SIG-M5 (cell line): ENCODE results near the gene ACAD11.

ENCODE experiments used
- DNase-seq: peaks from one replicate; lab custom pipeline; 2025; lab: John Stamatoyannopoulos, UW

Gene ACAD11

GRCh38 chr3:132659365-132660051, at the start of gene ACAD11:
TSS of gene ACAD11 (minus strand) at chr3:132659809. CDS start at chr3:132659751, 58 bp downstream.
- DNase-seq, result no peak

GRCh38 chr3:132703733-132704132, 44.1 kb upstream of the ACAD11 start:
- no peak for DNase-seq

- no peak for DNase-seq
Measured at GRCh38 chr3:132695422-132695821, 35.8 kb upstream of the ACAD11 start.

GRCh38 chr3:132694991-132695390, 35.4 kb upstream of the ACAD11 start:
- no peak for DNase-seq

GRCh38 chr3:132690040-132690439, 30.4 kb upstream of the ACAD11 start:
- no peak for DNase-seq

- DNase-seq, result no peak
Measured at GRCh38 chr3:132682201-132682600, 22.6 kb upstream of the ACAD11 start.

- no peak for DNase-seq
Measured at GRCh38 chr3:132681421-132681820, 21.8 kb upstream of the ACAD11 start.

- DNase-seq, result no peak
Measured at GRCh38 chr3:132679911-132680310, 20.3 kb upstream of the ACAD11 start.

- no peak for DNase-seq
Measured at GRCh38 chr3:132675408-132675807, 15.8 kb upstream of the ACAD11 start.

GRCh38 chr3:132669256-132669777, 9.7 kb upstream of the ACAD11 start:
- DNase-seq, result no peak

- no peak for DNase-seq
Measured at GRCh38 chr3:132665230-132665745, 5.7 kb upstream of the ACAD11 start.

- DNase-seq, result no peak
Measured at GRCh38 chr3:132662212-132662611, 2.6 kb upstream of the ACAD11 start.

- no peak for DNase-seq
Measured at GRCh38 chr3:132661101-132661500, 1.5 kb upstream of the ACAD11 start.

GRCh38 chr3:132660811-132661070, 1.1 kb upstream of the ACAD11 start:
- DNase-seq, result no peak

- DNase-seq, result no peak
Measured at GRCh38 chr3:132660052-132660810, 622 bp upstream of the ACAD11 start, which contains the start of gene UBA5. TSS of gene UBA5 (plus strand) at chr3:132660329. CDS start at chr3:132660538, 209 bp downstream.

GRCh38 chr3:132659000-132659364, 627 bp downstream of the ACAD11 start:
- no peak for DNase-seq

GRCh38 chr3:132657869-132658747, 1.5 kb downstream of the ACAD11 start:
- DNase-seq, result no peak

- DNase-seq, result no peak
Measured at GRCh38 chr3:132655471-132655870, 4.1 kb downstream of the ACAD11 start.

GRCh38 chr3:132654721-132655120, 4.9 kb downstream of the ACAD11 start:
- DNase-seq, result no peak

GRCh38 chr3:132654190-132654589, 5.4 kb downstream of the ACAD11 start:
- no peak for DNase-seq

- no peak for DNase-seq
Measured at GRCh38 chr3:132652640-132653270, 6.9 kb downstream of the ACAD11 start.

GRCh38 chr3:132650153-132650552, 9.5 kb downstream of the ACAD11 start:
- no peak for DNase-seq
